GM23338 (cell line): ENCODE data around the gene FAM32A. TPM values are rescaled to one million over a fixed set of nuclear protein-coding genes. Genes with fewer than 3 reads are reported as not detected.

Experiments
- ATAC-seq: fragments of 200-7000 bp; cut with Tn5 transposase; 3 replicates; pipeline ENCODE4 v1.9.1; 2020
- DNase-seq: peaks from one replicate; pipeline ENCODE4 v3.0.0-alpha.2; 2015; ENCODE audit warnings: low spot score
- H2AFZ ChIP-seq: fragments of 200-600 bp; sonication (generic); 2 replicates; pipeline ENCODE4 v1.8.0; 2016; ENCODE audit warnings: antibody characterized with exemption, mild to moderate bottlenecking, moderate library complexity
- H3F3A ChIP-seq: fragments of 200-600 bp; sonication (generic); replicated peaks from 2 replicates; pipeline ENCODE4 v1.8.0; 2017; ENCODE audit warnings: antibody characterized with exemption, mixed run types, low read depth
- H3K27ac ChIP-seq: fragments of 200-600 bp; sonication (generic); 2 replicates; pipeline ENCODE4 v1.6.1; 2016; ENCODE audit warnings: low read depth
- H3K27me3 ChIP-seq: fragments of 200-600 bp; sonication (generic); 2 replicates; pipeline ENCODE4 v1.8.0; 2016; ENCODE audit warnings: mild to moderate bottlenecking, mixed run types, moderate library complexity; ENCODE audit not compliant: insufficient read depth
- H3K36me3 ChIP-seq: fragments of 200-600 bp; sonication (generic); 2 replicates; pipeline ENCODE4 v1.8.0; 2016; ENCODE audit warnings: mild to moderate bottlenecking; ENCODE audit not compliant: insufficient read depth
- H3K4me1 ChIP-seq: fragments of 200-600 bp; sonication (generic); 2 replicates; pipeline ENCODE4 v1.8.0; 2016; ENCODE audit warnings: mild to moderate bottlenecking, moderate library complexity; ENCODE audit not compliant: insufficient read depth
- H3K4me2 ChIP-seq: fragments of 200-600 bp; sonication (generic); 2 replicates; pipeline ENCODE4 v1.7.1; 2017; ENCODE audit warnings: mixed run types
- H3K4me3 ChIP-seq: fragments of 200-600 bp; sonication (generic); 2 replicates; pipeline ENCODE4 v1.6.1; 2016; ENCODE audit warnings: mixed run types
- H3K79me2 ChIP-seq: fragments of 200-600 bp; sonication (generic); replicated peaks from 2 replicates; pipeline ENCODE4 v1.8.0; 2017; ENCODE audit warnings: mild to moderate bottlenecking; ENCODE audit not compliant: insufficient read depth
- H3K9me2 ChIP-seq: fragments of 200-600 bp; sonication (generic); 2 replicates; pipeline ENCODE4 v1.8.0; 2017; ENCODE audit not compliant: insufficient read depth
- H4K20me1 ChIP-seq: fragments of 200-600 bp; sonication (generic); replicated peaks from 2 replicates; pipeline ENCODE4 v1.8.0; 2017; ENCODE audit warnings: mild to moderate bottlenecking; ENCODE audit not compliant: insufficient read depth
- H3K27ac Mint-ChIP-seq: 2 replicates; pipeline ENCODE4 v1.8.0; 2020; ENCODE audit warnings: inconsistent platforms, mild to moderate bottlenecking, moderate library complexity, mixed read lengths
- H3K27me3 Mint-ChIP-seq: 3 replicates; pipeline ENCODE4 v1.8.0; 2022; ENCODE audit warnings: low read depth, mild to moderate bottlenecking, moderate library complexity, mixed read lengths, inconsistent platforms; ENCODE audit not compliant: insufficient read depth, poor library complexity
- H3K36me3 Mint-ChIP-seq: 3 replicates; pipeline ENCODE4 v1.8.0; 2021; ENCODE audit warnings: low read depth, mild to moderate bottlenecking, inconsistent platforms, moderate library complexity, mixed read lengths
- H3K4me1 Mint-ChIP-seq: 3 replicates; pipeline ENCODE4 v1.8.0; 2020; ENCODE audit warnings: mild to moderate bottlenecking, inconsistent platforms, mixed read lengths
- H3K4me3 Mint-ChIP-seq: 3 replicates; pipeline ENCODE4 v1.8.0; 2021; ENCODE audit warnings: moderate library complexity, mild to moderate bottlenecking, inconsistent platforms, mixed read lengths
- H3K9me3 Mint-ChIP-seq: 3 replicates; pipeline ENCODE4 v1.8.0; 2020; ENCODE audit warnings: moderate library complexity, mild to moderate bottlenecking, inconsistent platforms, mixed read lengths
- CTCF ChIP-seq, 2 experiments: fragments of 200-600 bp in 1 of 2; sonication (generic) in 1 of 2; conservative IDR thresholded peaks; 2 replicates each; pipeline versions ENCODE4 v1.5.1 to v1.6.1; 2016 to 2017; ENCODE audit warnings: antibody characterized with exemption in 2 of 2, low read depth in 2 of 2, mild to moderate bottlenecking in 2 of 2, moderate library complexity in 1 of 2
- EZH2 ChIP-seq: fragments of 200-600 bp; sonication (generic); IDR thresholded peaks from one replicate; pipeline ENCODE4 v1.8.0; 2017; ENCODE audit warnings: antibody characterized with exemption, mild to moderate bottlenecking, low read depth; ENCODE audit not compliant: unreplicated experiment
- EZH2phosphoT487 ChIP-seq: fragments of 200-600 bp; sonication (generic); IDR thresholded peaks from one replicate; pipeline ENCODE4 v1.8.1; 2018; ENCODE audit warnings: antibody characterized with exemption; ENCODE audit not compliant: unreplicated experiment
- NANOG ChIP-seq: IDR thresholded peaks from 2 replicates; pipeline ENCODE4 v1.6.1; 2016; ENCODE audit warnings: antibody characterized with exemption, borderline replicate concordance
- STAT1 ChIP-seq: IDR thresholded peaks from one replicate; pipeline ENCODE4 v1.6.1; 2016; ENCODE audit warnings: antibody characterized with exemption; ENCODE audit not compliant: unreplicated experiment
- ZNF331 ChIP-seq: fragments of 250-450 bp; sonication (Bioruptor Pico); IDR thresholded peaks from 2 replicates; pipeline ENCODE4 v1.5.0; 2020; ENCODE audit warnings: low read depth, mild to moderate bottlenecking, moderate library complexity
- polyA plus RNA-seq: library from polyadenylated mRNA; unstranded; fragments of >200 nt; fragmentation: Nextera tagmentation; extraction: Ambion mirVana; gene quantifications from 2 replicates; pipeline ENCODE4 v1.2.1, GENCODE V29; 2016
- total RNA-seq: library from RNA; depleted of rRNA; stranded (reverse); fragments of >200 nt; shearing (Covaris generic); gene quantifications from 2 replicates; pipeline ENCODE4 v1.2.3, GENCODE V29; 2014
- TF ChIP-seq, protein P1 (sequence below): fragments of 250-450 bp; sonication (Bioruptor Pico); IDR thresholded peaks from 2 replicates; pipeline ENCODE4 v1.5.0; 2020; ENCODE audit warnings: mild to moderate bottlenecking, moderate library complexity

Gene FAM32A
- total and polyA plus RNA-seq, 2 experiments from 2014 or later = 58.2 to 67.3 TPM

DNA sequence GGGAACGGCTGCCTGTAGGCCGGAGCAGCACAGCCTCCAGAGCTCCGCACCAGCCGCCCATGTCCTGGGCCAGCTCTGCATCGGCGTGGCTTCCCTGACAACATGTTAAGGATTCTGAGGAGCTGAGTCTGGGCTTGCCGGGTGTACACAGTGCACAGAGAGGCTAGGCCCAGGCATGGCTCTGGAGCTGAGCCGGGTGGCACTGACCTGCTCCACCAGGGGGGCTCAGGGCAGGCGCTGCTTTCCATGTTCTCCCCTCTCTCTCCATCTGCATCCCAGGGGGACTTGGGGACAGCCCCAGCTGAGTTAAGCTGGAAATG, 44.1 kb downstream of the FAM32A start:
- no peak overlapping the region for H3K27ac ChIP-seq
- H3K4me1 ChIP-seq = no peaks in the 10 kb centered on the region
- no peaks in the 10 kb centered on the region for H4K20me1 ChIP-seq
- no peak overlapping the region for H3K4me3 ChIP-seq
- no peaks in the 10 kb centered on the region for H3K9me2 ChIP-seq
- Mint-ChIP-seq H3K4me3 (no peak overlapping the region), H3K27ac (no peak overlapping the region), H3K27me3 (peaks cover 13% of the 10 kb centered on the region), H3K36me3 (peaks cover 6% of the 10 kb centered on the region; the same call in 2 of the 3 replicates), H3K9me3 (no peaks in the 10 kb centered on the region; the same call in 2 of the 3 replicates), H3K4me1 (no peaks in the 10 kb centered on the region; the same call in 2 of the 3 replicates)
- H3F3A ChIP-seq = no peaks in the 10 kb centered on the region
- H2AFZ ChIP-seq = no peak overlapping the region
- no peak for DNase-seq
- no peaks in the 10 kb centered on the region for H3K27me3 ChIP-seq
- no peaks in the 10 kb centered on the region for H3K36me3 ChIP-seq
- H3K79me2 ChIP-seq = no peaks in the 10 kb centered on the region
- TF ChIP-seq, protein P1, sequence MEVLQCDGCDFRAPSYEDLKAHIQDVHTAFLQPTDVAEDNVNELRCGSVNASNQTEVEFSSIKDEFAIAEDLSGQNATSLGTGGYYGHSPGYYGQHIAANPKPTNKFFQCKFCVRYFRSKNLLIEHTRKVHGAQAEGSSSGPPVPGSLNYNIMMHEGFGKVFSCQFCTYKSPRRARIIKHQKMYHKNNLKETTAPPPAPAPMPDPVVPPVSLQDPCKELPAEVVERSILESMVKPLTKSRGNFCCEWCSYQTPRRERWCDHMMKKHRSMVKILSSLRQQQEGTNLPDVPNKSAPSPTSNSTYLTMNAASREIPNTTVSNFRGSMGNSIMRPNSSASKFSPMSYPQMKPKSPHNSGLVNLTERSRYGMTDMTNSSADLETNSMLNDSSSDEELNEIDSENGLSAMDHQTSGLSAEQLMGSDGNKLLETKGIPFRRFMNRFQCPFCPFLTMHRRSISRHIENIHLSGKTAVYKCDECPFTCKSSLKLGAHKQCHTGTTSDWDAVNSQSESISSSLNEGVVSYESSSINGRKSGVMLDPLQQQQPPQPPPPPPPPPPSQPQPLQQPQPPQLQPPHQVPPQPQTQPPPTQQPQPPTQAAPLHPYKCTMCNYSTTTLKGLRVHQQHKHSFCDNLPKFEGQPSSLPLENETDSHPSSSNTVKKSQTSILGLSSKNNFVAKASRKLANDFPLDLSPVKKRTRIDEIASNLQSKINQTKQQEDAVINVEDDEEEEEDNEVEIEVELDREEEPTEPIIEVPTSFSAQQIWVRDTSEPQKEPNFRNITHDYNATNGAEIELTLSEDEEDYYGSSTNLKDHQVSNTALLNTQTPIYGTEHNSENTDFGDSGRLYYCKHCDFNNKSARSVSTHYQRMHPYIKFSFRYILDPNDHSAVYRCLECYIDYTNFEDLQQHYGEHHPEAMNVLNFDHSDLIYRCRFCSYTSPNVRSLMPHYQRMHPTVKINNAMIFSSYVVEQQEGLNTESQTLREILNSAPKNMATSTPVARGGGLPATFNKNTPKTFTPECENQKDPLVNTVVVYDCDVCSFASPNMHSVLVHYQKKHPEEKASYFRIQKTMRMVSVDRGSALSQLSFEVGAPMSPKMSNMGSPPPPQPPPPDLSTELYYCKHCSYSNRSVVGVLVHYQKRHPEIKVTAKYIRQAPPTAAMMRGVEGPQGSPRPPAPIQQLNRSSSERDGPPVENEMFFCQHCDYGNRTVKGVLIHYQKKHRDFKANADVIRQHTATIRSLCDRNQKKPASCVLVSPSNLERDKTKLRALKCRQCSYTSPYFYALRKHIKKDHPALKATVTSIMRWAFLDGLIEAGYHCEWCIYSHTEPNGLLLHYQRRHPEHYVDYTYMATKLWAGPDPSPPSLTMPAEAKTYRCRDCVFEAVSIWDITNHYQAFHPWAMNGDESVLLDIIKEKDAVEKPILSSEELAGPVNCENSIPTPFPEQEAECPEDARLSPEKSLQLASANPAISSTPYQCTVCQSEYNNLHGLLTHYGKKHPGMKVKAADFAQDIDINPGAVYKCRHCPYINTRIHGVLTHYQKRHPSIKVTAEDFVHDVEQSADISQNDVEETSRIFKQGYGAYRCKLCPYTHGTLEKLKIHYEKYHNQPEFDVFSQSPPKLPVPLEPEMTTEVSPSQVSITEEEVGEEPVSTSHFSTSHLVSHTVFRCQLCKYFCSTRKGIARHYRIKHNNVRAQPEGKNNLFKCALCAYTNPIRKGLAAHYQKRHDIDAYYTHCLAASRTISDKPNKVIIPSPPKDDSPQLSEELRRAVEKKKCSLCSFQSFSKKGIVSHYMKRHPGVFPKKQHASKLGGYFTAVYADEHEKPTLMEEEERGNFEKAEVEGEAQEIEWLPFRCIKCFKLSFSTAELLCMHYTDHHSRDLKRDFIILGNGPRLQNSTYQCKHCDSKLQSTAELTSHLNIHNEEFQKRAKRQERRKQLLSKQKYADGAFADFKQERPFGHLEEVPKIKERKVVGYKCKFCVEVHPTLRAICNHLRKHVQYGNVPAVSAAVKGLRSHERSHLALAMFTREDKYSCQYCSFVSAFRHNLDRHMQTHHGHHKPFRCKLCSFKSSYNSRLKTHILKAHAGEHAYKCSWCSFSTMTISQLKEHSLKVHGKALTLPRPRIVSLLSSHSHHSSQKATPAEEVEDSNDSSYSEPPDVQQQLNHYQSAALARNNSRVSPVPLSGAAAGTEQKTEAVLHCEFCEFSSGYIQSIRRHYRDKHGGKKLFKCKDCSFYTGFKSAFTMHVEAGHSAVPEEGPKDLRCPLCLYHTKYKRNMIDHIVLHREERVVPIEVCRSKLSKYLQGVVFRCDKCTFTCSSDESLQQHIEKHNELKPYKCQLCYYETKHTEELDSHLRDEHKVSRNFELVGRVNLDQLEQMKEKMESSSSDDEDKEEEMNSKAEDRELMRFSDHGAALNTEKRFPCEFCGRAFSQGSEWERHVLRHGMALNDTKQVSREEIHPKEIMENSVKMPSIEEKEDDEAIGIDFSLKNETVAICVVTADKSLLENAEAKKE = no peak
- TF ChIP-seq STAT1 = no peak
- no peak for TF ChIP-seq EZH2
- no peak for TF ChIP-seq CTCF (conservative IDR thresholded peaks at IDR 0.05; ENCODE audit: low read depth in 2 of 2)
- H3K4me2 ChIP-seq = no peak overlapping the region
- no peak for ATAC-seq

DNA sequence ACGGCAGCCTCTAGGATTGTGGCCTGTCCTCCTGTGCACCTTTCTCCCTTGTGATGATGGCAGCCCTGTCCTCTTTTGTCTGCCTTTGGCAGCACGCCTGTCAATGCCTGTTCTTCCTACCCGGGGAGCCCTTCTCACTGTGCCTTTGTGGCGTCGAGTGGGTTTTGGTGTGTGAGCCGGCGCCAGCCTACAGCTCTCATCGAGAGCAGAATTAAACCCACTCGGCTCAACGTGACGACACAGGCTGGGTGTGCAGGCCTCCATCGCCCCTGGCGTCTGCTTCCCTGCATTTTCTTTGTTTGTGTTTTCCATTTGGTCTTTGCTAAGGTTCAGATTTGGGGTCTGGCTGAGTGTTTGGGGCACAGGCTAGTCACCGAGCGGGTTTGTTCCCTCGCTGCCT, 46.9 kb downstream of the FAM32A start:
- DNase-seq = no peak
- peaks cover 11% of the 10 kb centered on the region for H3K27me3 Mint-ChIP-seq
- no peak for ATAC-seq
- H3K27ac ChIP-seq = no peak overlapping the region
- no peaks in the 10 kb centered on the region for H3K36me3 ChIP-seq
- TF ChIP-seq NANOG (no peak), ZNF331 (CRISPR knock-in tag) (no peak), EZH2phosphoT487 (no peak)
- no peaks in the 10 kb centered on the region for H3K79me2 ChIP-seq
- no peak overlapping the region for H3K4me3 ChIP-seq
- no peak overlapping the region for H3K4me3 Mint-ChIP-seq
- H4K20me1 ChIP-seq = no peaks in the 10 kb centered on the region
- H3K9me3 Mint-ChIP-seq = no peaks in the 10 kb centered on the region; the same call in 1 of the 3 replicates
- H3K27me3 ChIP-seq = no peaks in the 10 kb centered on the region
- no peak overlapping the region for H3K27ac Mint-ChIP-seq
- no peaks in the 10 kb centered on the region for H3K4me1 ChIP-seq
- H3K4me2 ChIP-seq = no peak overlapping the region
- no peaks in the 10 kb centered on the region for H3F3A ChIP-seq
- no peaks in the 10 kb centered on the region; the same call in 2 of the 3 replicates for H3K4me1 Mint-ChIP-seq
- H3K9me2 ChIP-seq = no peaks in the 10 kb centered on the region
- H3K36me3 Mint-ChIP-seq = peaks cover 13% of the 10 kb centered on the region; the same call in 2 of the 3 replicates
- H2AFZ ChIP-seq = no peak overlapping the region
